ENCODE measurements around the gene C16orf92. TPM values are rescaled to one million over a fixed set of nuclear protein-coding genes. Genes with fewer than 3 reads are reported as not detected.

C16orf92 gene
- total and polyA plus RNA-seq, 2 experiments from 2014 or later = 0.34 TPM; not detected in 1

GRCh38 chr16:30006095-30006473 lies 16.9 kb upstream of the C16orf92 start:
- H4K20me1 ChIP-seq (replicated peaks; ENCODE audit: insufficient read depth) = no peaks in the 10 kb centered on the region
- no peak overlapping the region for H3K4me3 ChIP-seq
- H3K36me3 ChIP-seq (ENCODE audit: insufficient read depth) = no peaks in the 10 kb centered on the region
- Mint-ChIP-seq H3K4me3 (no peak overlapping the region), H3K9me3 (no peaks in the 10 kb centered on the region), H3K27me3 (ENCODE audit: insufficient read depth, low read depth, poor library complexity) (peaks cover 31% of the 10 kb centered on the region), H3K27ac (no peak overlapping the region), H3K4me1 (peaks cover 43% of the 10 kb centered on the region), H3K36me3 (ENCODE audit: low read depth) (peaks cover 13% of the 10 kb centered on the region; the same call in 2 of the 3 replicates)
- TF ChIP-seq ZNF114 (CRISPR knock-in tag; IDR thresholded peaks at IDR 0.05) = no peak
- no peak for TF ChIP-seq EZH2phosphoT487 (IDR thresholded peaks at IDR 0.05; ENCODE audit: unreplicated experiment)
- TF ChIP-seq NANOG (IDR thresholded peaks at IDR 0.05; ENCODE audit: borderline replicate concordance) = no peak
- no peak for TF ChIP-seq CTCF (conservative IDR thresholded peaks at IDR 0.05; ENCODE audit: low read depth in 2 of 2)
- no peak for TF ChIP-seq REST (IDR thresholded peaks at IDR 0.05; ENCODE audit: unreplicated experiment)
- TF ChIP-seq ETS1 (IDR thresholded peaks at IDR 0.05) = no peak
- TF ChIP-seq POLR2AphosphoS5 (IDR thresholded peaks at IDR 0.05; ENCODE audit: low read depth) = no peak
- no peak for TF ChIP-seq STAT1 (IDR thresholded peaks at IDR 0.05; ENCODE audit: unreplicated experiment)
- TF ChIP-seq ZNF331 (CRISPR knock-in tag; IDR thresholded peaks at IDR 0.05; ENCODE audit: low read depth) = no peak
- no peak for TF ChIP-seq CREB1 (CRISPR knock-in tag; IDR thresholded peaks at IDR 0.05; ENCODE audit: low read depth)
- no peak for TF ChIP-seq EZH2 (IDR thresholded peaks at IDR 0.05; ENCODE audit: low read depth, unreplicated experiment)
- no peak for TF ChIP-seq JUNB (IDR thresholded peaks at IDR 0.05; ENCODE audit: unreplicated experiment)
- no peak for TF ChIP-seq ZNF462 (CRISPR knock-in tag; IDR thresholded peaks at IDR 0.05)
- no peak overlapping the region for H3K27ac ChIP-seq (ENCODE audit: low read depth)
- H2AFZ ChIP-seq = no peak overlapping the region
- DNase-seq (ENCODE audit: low spot score) = no peak
- peaks cover 17% of the 10 kb centered on the region for H3K27me3 ChIP-seq (ENCODE audit: insufficient read depth)
- no peaks in the 10 kb centered on the region for H3F3A ChIP-seq (replicated peaks; ENCODE audit: low read depth)
- peaks cover 15% of the 10 kb centered on the region for H3K4me1 ChIP-seq (ENCODE audit: insufficient read depth)
- no peaks in the 10 kb centered on the region for H3K9me2 ChIP-seq (ENCODE audit: insufficient read depth)
- no peaks in the 10 kb centered on the region for H3K79me2 ChIP-seq (replicated peaks; ENCODE audit: insufficient read depth)
- no peak for ATAC-seq
- H3K4me2 ChIP-seq = no peak overlapping the region
